Measurements from ENCODE around the gene DPH3. TPM values are rescaled to one million over a fixed set of nuclear protein-coding genes. Genes with fewer than 3 reads are reported as not detected.

DPH3 gene
- total RNA-seq, 1 donor from 2014 or later = 29.8 TPM

DNA sequence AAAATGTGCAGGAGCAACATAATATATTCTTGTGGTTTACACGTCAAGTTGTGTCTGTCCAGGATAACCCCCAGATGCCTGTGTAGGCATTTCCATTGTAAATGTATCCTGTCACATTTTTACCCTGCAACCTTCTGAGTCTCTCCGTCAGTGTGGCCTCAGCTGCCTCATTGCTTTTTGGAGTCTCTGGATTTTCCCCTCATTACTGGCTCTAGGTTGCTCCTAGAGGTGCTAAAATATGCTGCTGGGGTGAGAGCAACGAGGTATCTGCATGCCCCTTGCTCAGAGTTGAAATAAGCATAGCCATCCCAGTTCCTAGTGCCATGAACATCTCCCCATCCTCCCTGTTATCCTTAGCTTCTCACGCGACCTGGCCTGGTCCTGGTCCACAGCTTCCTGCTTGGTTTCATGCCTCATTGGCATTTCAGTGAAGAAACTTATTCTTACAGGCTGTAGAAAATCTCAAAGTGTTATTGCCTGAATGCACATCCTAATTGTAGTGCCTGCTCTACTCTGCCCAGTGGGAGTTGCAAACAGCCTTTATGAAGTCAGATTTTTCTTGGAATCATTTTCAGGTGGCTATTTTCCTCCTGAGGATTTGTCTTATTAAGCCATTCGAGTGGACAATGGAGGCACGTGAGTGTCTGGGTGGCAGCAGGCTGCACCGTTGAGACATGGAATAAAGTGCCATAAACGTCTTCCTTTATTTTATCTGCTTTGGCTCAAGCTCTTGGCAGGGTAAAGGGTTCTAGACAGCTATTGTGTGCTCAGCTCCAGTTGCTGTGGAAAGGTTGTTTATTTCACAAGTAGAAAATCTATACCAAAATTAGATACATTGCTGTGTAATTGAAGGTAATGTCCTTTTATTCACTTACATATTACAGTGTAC is 33.5 kb upstream of the DPH3 start:
- intact Hi-C loops (cut with DNase I) = no loop called here
- no peaks in the 10 kb centered on the region for H3K9me3 ChIP-seq
- no peak for ATAC-seq
- no peaks in the 10 kb centered on the region for H3K27me3 ChIP-seq
- H3K27ac ChIP-seq = no peak overlapping the region
- no peak for DNase-seq
- H3K36me3 ChIP-seq = peaks cover 16% of the 10 kb centered on the region
- H3K4me1 ChIP-seq = peaks cover 28% of the 10 kb centered on the region
- no peak overlapping the region for H3K4me3 ChIP-seq
- TF ChIP-seq, protein P1, sequence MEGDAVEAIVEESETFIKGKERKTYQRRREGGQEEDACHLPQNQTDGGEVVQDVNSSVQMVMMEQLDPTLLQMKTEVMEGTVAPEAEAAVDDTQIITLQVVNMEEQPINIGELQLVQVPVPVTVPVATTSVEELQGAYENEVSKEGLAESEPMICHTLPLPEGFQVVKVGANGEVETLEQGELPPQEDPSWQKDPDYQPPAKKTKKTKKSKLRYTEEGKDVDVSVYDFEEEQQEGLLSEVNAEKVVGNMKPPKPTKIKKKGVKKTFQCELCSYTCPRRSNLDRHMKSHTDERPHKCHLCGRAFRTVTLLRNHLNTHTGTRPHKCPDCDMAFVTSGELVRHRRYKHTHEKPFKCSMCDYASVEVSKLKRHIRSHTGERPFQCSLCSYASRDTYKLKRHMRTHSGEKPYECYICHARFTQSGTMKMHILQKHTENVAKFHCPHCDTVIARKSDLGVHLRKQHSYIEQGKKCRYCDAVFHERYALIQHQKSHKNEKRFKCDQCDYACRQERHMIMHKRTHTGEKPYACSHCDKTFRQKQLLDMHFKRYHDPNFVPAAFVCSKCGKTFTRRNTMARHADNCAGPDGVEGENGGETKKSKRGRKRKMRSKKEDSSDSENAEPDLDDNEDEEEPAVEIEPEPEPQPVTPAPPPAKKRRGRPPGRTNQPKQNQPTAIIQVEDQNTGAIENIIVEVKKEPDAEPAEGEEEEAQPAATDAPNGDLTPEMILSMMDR (IDR thresholded peaks at IDR 0.05) = no peak

DNA sequence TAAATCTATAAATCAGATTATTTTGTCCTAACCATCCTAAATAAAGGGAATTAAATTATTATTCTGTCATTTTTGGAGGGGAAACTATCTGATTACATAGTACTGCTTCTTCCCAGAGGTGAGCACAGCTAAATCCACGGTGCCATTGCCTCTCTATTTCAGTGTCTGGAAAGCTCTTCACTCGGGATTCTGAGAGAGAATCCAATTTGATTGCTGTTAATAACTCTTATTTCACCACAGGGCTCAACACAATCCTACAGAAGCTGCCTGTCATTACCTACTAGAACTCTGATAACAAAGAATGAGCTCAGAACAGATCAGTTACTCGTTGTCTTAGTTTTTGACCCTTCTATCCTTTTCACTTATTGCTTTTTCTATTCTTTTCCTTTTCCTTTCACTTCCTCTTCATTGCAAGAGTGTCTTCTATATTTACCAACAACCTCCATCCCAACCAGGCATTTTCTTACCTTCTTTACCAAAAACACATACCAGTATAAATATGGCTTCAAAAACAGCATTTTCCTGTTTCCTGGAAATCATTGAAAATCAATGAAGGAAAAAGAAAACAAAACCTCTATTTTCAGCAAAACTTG is 30.7 kb upstream of the DPH3 start:
- ATAC-seq (no peak), DNase-seq (no peak)
- Histone ChIP-seq H3K9me3 (no peaks in the 10 kb centered on the region), H3K36me3 (peaks cover 11% of the 10 kb centered on the region), H3K27ac (no peak overlapping the region), H3K4me1 (peaks cover 7% of the 10 kb centered on the region), H3K27me3 (no peaks in the 10 kb centered on the region), H3K4me3 (no peak overlapping the region)
- TF ChIP-seq, protein P1 (IDR thresholded peaks at IDR 0.05) = no peak
- intact Hi-C loops (cut with DNase I) = no loop called here

DNA sequence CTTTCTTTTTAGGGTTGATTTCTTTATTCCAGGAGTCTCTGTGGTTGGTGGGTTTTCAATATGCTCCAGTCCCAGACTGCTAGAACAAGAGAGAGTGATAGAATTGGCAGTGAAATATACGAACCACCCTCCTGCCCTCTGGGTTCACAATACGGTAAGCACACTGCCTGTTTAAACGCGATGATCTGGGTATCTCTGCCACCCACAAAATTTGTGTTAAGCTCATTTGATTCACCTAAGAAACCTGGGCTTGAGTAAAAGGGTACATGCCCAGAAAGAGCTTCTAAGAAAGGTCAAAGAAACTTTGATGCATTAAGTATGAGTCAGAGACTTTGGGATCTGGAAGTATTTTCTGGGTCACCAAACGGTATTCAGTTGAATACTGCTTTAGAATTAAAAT is 30.1 kb upstream of the DPH3 start:
- H3K36me3 ChIP-seq = peaks cover 11% of the 10 kb centered on the region
- peaks cover 5% of the 10 kb centered on the region for H3K4me1 ChIP-seq
- no peaks in the 10 kb centered on the region for H3K9me3 ChIP-seq
- ATAC-seq = no peak
- H3K4me3 ChIP-seq = no peak overlapping the region
- H3K27me3 ChIP-seq = no peaks in the 10 kb centered on the region
- no peak overlapping the region for H3K27ac ChIP-seq
- DNase-seq = no peak
- TF ChIP-seq, protein P1 (IDR thresholded peaks at IDR 0.05) = no peak
- intact Hi-C loops (cut with DNase I) = no loop called here

DNA sequence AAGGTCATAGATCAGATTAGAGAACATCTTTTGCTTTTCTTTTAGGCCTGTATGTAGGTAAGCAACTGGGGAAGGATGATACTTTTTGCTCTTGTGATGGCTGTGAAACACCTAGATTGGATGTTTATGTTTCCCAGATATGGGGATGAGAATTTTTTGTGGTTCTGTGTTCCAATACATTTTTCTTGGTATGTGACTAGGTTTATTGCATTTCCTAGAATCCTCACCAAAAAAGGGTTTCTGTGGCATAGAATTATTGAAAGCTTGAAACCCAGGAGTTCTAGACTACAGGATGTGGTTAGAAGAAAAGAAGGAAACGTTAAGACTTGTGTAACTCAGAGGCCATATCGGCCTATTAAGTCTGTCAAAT is 26.1 kb upstream of the DPH3 start:
- TF ChIP-seq, protein P1 (IDR thresholded peaks at IDR 0.05) = no peak
- Histone ChIP-seq H3K27me3 (no peaks in the 10 kb centered on the region), H3K4me1 (peaks cover 5% of the 10 kb centered on the region), H3K36me3 (peaks cover 3% of the 10 kb centered on the region), H3K9me3 (no peaks in the 10 kb centered on the region), H3K27ac (no peak overlapping the region), H3K4me3 (no peak overlapping the region)
- intact Hi-C loops (cut with DNase I) = no loop called here
- ATAC-seq = peak; percentile 54
- DNase-seq = no peak

DNA sequence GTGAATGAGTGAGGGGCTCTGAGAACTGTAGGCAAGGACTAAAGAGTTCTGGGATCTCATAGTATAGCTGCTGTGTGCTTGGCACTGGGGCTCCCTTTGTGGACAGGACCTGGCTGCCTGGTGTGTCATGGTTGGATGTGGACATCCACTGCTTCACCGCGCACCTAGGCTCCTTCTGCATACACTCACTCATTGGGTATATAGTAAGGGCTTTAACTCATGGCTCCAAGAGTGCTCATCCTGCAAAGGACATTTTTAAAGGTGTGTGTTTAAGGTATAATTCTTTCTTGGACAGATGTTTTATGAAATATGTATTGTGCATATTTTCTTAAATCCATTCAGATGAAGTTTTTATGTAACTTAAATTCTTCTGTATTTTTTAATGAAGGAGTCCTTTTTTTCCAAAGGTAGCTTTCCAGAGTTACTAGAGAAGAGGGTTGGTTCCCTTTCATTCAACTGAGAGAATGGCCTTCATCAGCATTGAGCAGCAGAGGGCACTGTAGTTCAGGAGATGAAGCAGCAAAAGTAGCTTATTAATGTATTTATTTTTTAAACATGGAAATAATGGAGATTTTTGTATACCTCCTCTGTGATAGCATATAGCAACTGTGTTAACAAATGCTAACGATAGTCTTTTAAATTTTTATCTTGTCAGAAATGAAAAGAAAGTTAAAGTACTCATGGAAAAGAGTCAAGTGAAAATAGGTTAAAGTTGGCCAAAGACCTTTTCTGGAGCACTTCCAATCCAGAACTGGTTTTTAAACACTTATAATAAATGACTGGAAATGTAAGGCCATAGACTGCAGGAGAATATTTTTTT is 25.5 kb upstream of the DPH3 start:
- Histone ChIP-seq H3K36me3 (no peaks in the 10 kb centered on the region), H3K4me3 (no peak overlapping the region), H3K4me1 (peaks cover 5% of the 10 kb centered on the region), H3K9me3 (no peaks in the 10 kb centered on the region), H3K27me3 (no peaks in the 10 kb centered on the region), H3K27ac (no peak overlapping the region)
- ATAC-seq (peak; percentile 85), DNase-seq (no peak)
- intact Hi-C loops (cut with DNase I) = no loop called here
- TF ChIP-seq, protein P1 (IDR thresholded peaks at IDR 0.05) = peak; percentile 83

Data from upper lobe of right lung (tissue), 1 donor.